Lower leg skin (tissue), 4 donors: ENCODE measurements around the gene PPP4R1. TPM values are rescaled to one million over a fixed set of nuclear protein-coding genes. Genes with fewer than 3 reads are reported as not detected.

Experiments
- DNase-seq, 2 donors: peaks; one replicate each; pipeline ENCODE4 v3.0.0-alpha.2; 2019; ENCODE audit warnings: low spot score in 2 of 2
- H3K4me3 ChIP-seq: fragments of 200-600 bp; sonication (generic); 2 replicates; pipeline ENCODE4 v1.5.1; 2017; ENCODE audit warnings: mild to moderate bottlenecking, low read depth; ENCODE audit not compliant: poor library complexity, severe bottlenecking
- POLR2A ChIP-seq, 2 donors: fragments of 450-650 bp; IDR thresholded peaks; one replicate each; pipeline ENCODE4 v1.6.1; 2016 to 2017; ENCODE audit warnings: antibody characterized with exemption in 2 of 2, mild to moderate bottlenecking in 1 of 2, moderate library complexity in 1 of 2
- WGBS, 2 donors: methylation state at CpG; one replicate each; pipeline ENCODE4 v1.1.5; 2018; 5-methylcytosine and 5-hydroxymethylcytosine counted together
- intact Hi-C: fragments of 100-400 bp; cut with DNase I; formaldehyde crosslinking; loops from one replicate; pipeline ENCODE4 v1.15.0; 2023; ENCODE audit warnings: low total_unique reads
- total RNA-seq, 4 donors: library from RNA; depleted of rRNA; stranded (reverse); fragments of >200 nt; gene quantifications; one replicate each; pipeline ENCODE4 v1.1.0, GENCODE V29; 2016
- TF ChIP-seq, protein P1 (sequence below), 3 donors: fragments of 450-650 bp; IDR thresholded peaks; one replicate each; pipeline ENCODE4 v1.5.1; 2016; ENCODE audit warnings: antibody characterized with exemption in 3 of 3, mild to moderate bottlenecking in 3 of 3, moderate library complexity in 2 of 3

PPP4R1 gene
- total RNA-seq, 4 donors from 2014 or later: 50.0 to 129 (median 68.0) TPM

DNA sequence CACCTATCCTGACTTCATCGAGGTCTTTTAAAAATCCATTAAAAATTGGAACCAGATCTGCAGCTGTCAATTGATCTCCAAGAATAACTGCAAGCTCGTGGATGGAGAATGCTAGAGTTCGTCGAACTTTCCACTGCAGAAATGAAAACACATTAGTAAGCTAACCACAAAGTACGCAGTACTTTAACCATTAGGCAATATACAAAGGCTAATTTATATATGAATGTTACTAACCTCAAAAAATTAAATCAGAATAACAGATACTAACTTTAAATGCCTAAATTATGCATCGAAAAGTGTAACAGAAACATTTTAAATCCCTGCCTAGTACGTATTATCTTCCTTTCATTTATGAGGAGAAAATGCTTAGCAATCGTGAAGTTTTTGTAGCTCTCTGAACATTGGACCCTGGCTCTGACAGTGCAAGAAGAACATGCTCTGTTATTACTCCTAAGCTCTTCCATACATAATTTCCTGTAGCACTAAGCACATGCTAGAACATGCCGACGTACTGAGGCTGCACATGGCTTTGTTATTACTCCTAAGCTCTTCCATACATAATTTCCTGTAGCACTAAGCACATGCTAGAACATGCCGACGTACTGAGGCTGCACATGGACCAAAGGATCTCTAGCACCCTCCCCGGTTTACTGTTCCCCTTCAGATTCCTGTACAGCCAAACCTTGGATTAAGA is 57.0 kb downstream of the PPP4R1 start:
- 47 to 48% methylated on average over 13 of the region's 13 CpGs for WGBS, 2 donors
- intact Hi-C loops: no loop called here

DNA sequence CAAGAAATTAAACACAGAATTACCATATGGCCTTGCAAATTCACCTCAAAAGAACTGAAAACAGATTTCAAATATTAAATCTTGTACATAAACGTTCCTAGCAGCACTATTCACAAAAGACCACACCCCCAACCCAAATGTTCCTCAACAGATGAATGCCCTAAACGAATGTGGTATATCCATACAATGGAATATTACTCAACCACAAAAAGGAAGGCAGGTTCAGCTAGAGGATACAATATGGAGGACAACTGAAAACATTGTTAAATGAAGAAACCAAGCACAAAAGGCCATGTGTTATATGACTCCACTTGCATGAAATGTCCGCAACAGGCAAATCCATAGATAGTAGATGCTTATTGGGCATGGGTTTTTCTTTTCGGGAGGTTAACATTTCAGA is 61.7 kb downstream of the PPP4R1 start:
- no peak for DNase-seq
- intact Hi-C loops: no loop called here
- no peak for TF ChIP-seq POLR2A (IDR thresholded peaks at IDR 0.05)
- TF ChIP-seq, protein P1, sequence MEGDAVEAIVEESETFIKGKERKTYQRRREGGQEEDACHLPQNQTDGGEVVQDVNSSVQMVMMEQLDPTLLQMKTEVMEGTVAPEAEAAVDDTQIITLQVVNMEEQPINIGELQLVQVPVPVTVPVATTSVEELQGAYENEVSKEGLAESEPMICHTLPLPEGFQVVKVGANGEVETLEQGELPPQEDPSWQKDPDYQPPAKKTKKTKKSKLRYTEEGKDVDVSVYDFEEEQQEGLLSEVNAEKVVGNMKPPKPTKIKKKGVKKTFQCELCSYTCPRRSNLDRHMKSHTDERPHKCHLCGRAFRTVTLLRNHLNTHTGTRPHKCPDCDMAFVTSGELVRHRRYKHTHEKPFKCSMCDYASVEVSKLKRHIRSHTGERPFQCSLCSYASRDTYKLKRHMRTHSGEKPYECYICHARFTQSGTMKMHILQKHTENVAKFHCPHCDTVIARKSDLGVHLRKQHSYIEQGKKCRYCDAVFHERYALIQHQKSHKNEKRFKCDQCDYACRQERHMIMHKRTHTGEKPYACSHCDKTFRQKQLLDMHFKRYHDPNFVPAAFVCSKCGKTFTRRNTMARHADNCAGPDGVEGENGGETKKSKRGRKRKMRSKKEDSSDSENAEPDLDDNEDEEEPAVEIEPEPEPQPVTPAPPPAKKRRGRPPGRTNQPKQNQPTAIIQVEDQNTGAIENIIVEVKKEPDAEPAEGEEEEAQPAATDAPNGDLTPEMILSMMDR (IDR thresholded peaks at IDR 0.05): no peak
- no peak overlapping the region for H3K4me3 ChIP-seq
- WGBS, 2 donors: 88 to 91% methylated on average over 4 of the region's 4 CpGs

More for the DNA sequence above, 57.0 kb downstream of the PPP4R1 start:
- H3K4me3 ChIP-seq: no peak overlapping the region
- DNase-seq: no peak
- TF ChIP-seq POLR2A (IDR thresholded peaks at IDR 0.05): no peak
- TF ChIP-seq, protein P1 (IDR thresholded peaks at IDR 0.05): no peak

DNA sequence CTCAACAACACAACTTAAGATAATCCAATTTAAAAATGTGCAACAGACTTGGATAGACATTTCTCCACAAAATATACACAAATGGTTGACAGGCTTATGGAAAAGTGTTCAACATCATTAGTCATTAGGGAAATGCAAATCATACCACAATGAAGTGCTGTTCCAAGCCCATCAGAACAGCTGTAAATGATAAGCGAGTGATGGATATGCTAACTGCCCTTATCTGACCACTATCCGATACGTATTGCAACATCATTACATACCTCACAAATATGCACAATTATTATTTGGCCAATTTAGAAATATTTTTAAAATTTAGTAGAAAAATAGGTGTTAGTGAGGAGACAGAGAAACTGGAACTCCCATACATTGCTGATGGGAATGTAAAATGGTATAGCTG is 62.2 kb downstream of the PPP4R1 start:
- TF ChIP-seq, protein P1 (IDR thresholded peaks at IDR 0.05): no peak
- TF ChIP-seq POLR2A (IDR thresholded peaks at IDR 0.05): no peak
- intact Hi-C loops: no loop called here
- no peak overlapping the region for H3K4me3 ChIP-seq
- 94 to 96% methylated on average over 3 of the region's 3 CpGs for WGBS, 2 donors
- no peak for DNase-seq

DNA sequence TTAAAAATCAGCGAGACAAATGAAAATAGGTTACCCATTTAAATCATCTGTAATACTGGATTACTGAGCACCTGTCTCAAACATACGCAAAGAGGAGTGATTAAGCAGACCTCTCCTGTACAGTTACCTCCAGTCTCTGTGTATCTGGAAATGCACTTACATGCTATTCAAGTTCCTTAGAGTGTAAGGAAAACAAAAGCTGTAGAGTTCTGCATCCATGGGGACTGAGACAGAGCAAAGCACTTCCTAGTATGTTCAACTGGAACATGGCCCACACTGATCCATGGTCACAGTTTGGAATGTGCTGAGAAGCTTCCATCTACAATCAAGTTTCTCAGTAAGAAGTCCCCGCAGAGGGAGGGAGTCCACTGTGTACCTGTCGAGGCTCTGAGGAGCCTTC is 63.9 kb downstream of the PPP4R1 start:
- TF ChIP-seq, protein P1 (IDR thresholded peaks at IDR 0.05): no peak
- no peak for TF ChIP-seq POLR2A (IDR thresholded peaks at IDR 0.05)
- 89 to 96% methylated on average over 4 of the region's 4 CpGs for WGBS, 2 donors
- no peak overlapping the region for H3K4me3 ChIP-seq
- DNase-seq: no peak
- intact Hi-C loops: no loop called here

DNA sequence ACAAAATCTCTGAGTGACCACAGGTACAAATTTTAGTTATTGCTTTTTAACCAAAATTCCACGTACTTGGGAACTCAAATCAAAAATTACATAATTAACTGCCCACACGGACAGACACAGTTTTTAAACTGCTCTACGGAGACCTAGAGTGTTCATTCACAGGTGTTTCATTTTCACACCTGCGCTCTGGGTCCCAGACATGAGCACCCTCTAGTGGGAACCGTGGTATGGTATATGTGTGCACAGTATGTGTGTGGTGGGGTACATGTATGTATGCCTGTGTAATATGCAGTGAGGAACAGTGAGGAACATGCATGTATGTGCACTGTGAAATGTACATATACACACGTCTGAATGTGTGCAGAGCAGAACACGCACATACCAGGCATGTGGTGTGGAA is 65.0 kb downstream of the PPP4R1 start:
- DNase-seq: no peak
- WGBS, 2 donors: 92 to 94% methylated on average over 7 of the region's 7 CpGs
- intact Hi-C loops: no loop called here
- no peak overlapping the region for H3K4me3 ChIP-seq
- no peak for TF ChIP-seq POLR2A (IDR thresholded peaks at IDR 0.05)
- TF ChIP-seq, protein P1 (IDR thresholded peaks at IDR 0.05): no peak

DNA sequence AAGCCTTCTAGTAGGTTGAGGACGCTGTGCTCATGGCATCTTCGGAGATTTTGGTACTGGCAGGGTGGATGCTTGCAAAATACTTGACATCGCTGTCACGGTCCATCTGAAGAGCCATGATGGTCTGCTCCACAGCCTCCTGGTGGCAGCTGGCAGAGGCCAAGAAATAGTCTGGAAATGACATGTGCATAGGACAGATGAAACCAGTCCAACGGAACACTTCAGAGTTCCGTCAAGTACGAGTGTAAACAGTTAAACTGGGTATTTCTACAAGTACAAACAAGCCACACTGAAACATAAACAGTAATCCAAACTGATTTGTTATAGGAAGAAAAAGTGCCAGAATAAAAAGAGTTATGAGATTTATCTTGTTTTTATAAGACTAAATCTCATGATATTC is 66.6 kb downstream of the PPP4R1 start:
- no peak overlapping the region for H3K4me3 ChIP-seq
- TF ChIP-seq POLR2A (IDR thresholded peaks at IDR 0.05): no peak
- TF ChIP-seq, protein P1 (IDR thresholded peaks at IDR 0.05): no peak
- no peak for DNase-seq
- WGBS, 2 donors: 82 to 87% methylated on average over 7 of the region's 7 CpGs
- intact Hi-C loops: no loop called here
